Endothelial cell of umbilical vein (primary cell): ENCODE measurements around the gene C17orf100. TPM values are rescaled to one million over a fixed set of nuclear protein-coding genes. Genes with fewer than 3 reads are reported as not detected.

Experiments used
- BruUV-seq: library from RNA; stranded (reverse); fragments of 400-500 nt; replicated peaks from 2 replicates; lab custom pipeline; 2021; lab: Mats Ljungman, UMichigan
- CTCF ChIA-PET: fragments of 300-600, 350-600 bp; sonication (Branson Sonifier 250); formaldehyde crosslinking; loops from one replicate; lab custom pipeline; 2021; ENCODE audit warnings: antibody characterized with exemption, inconsistent platforms; lab: Charles Lee
- POLR2A ChIA-PET: fragments of 300-600, 350-600 bp; sonication (Branson Sonifier 250); formaldehyde crosslinking; loops from one replicate; lab custom pipeline; 2021; ENCODE audit warnings: antibody characterized with exemption, inconsistent platforms; lab: Charles Lee
- DNase-seq: peaks from one replicate; pipeline ENCODE4 v3.0.0-alpha.2; 2011; ENCODE audit warnings: low read depth, low spot score
- FAIRE-seq: peaks from 2 replicates; lab custom pipeline; 2011; peaks lifted over from hg19 to GRCh38; lab: Jason Lieb, UNC
- H2AFZ ChIP-seq: 2 replicates; pipeline ENCODE4 v1.6.0; 2012; ENCODE audit warnings: low read depth, low read length, control low read depth, inconsistent platforms
- H3K27ac ChIP-seq: 2 replicates; pipeline ENCODE4 v1.5.1; 2011; ENCODE audit warnings: low read depth, mild to moderate bottlenecking, control low read depth, low read length, moderate library complexity; ENCODE audit not compliant: insufficient read depth
- H3K27me3 ChIP-seq, 2 experiments: 2 replicates each; pipeline versions ENCODE4 v1.6.0 to v1.6.1; 2011; ENCODE audit warnings: low read length in 2 of 2, mixed read lengths in 1 of 2; ENCODE audit not compliant: control insufficient read depth in 2 of 2, insufficient read depth in 2 of 2
- H3K36me3 ChIP-seq, 2 experiments: 2 replicates in 1 of 2; 3 replicates in 1 of 2; pipeline ENCODE4 v1.5.1; 2011; ENCODE audit warnings: low read length in 2 of 2, mild to moderate bottlenecking in 1 of 2, moderate library complexity in 1 of 2; ENCODE audit not compliant: control insufficient read depth in 2 of 2, insufficient read depth in 2 of 2; ENCODE audit errors: extremely low read depth in 1 of 2
- H3K4me1 ChIP-seq: 3 replicates; pipeline ENCODE4 v1.5.1; 2011; ENCODE audit warnings: mild to moderate bottlenecking, low read length; ENCODE audit not compliant: control insufficient read depth, insufficient read depth; ENCODE audit errors: extremely low read depth
- H3K4me2 ChIP-seq: 2 replicates; pipeline ENCODE4 v1.6.1; 2011; ENCODE audit warnings: low read length, control low read depth, mixed read lengths; ENCODE audit not compliant: insufficient read depth
- H3K4me3 ChIP-seq, 3 experiments: fragments of 200-600 bp in 1 of 3; sonication (generic), shearing (Covaris generic) in 1 of 3; replicated peaks in 1 of 3; 2 replicates each; pipeline ENCODE4 v1.5.1; 2011 to 2016; ENCODE audit warnings: control low read depth in 3 of 3, low read length in 3 of 3, mild to moderate bottlenecking in 2 of 3, inconsistent platforms in 1 of 3, low read depth in 1 of 3, moderate library complexity in 1 of 3; ENCODE audit not compliant: insufficient read depth in 1 of 3
- H3K79me2 ChIP-seq: 2 replicates; pipeline ENCODE4 v1.6.0; 2012; ENCODE audit warnings: low read length, inconsistent platforms; ENCODE audit not compliant: control insufficient read depth, insufficient read depth
- H3K9ac ChIP-seq: replicated peaks from 2 replicates; pipeline ENCODE3; 2011; ENCODE audit warnings: low read length, control low read depth; ENCODE audit not compliant: insufficient read depth; ENCODE audit errors: extremely low read depth
- H3K9me1 ChIP-seq: replicated peaks from 3 replicates; pipeline ENCODE4 v1.6.0; 2011; ENCODE audit warnings: mild to moderate bottlenecking, low read length; ENCODE audit not compliant: control insufficient read depth, insufficient read depth; ENCODE audit errors: extremely low read depth
- H3K9me3 ChIP-seq: replicated peaks from 2 replicates; pipeline ENCODE4 v1.5.1; 2012; ENCODE audit warnings: low read length, inconsistent platforms; ENCODE audit not compliant: control insufficient read depth, insufficient read depth
- H4K20me1 ChIP-seq: replicated peaks from 2 replicates; pipeline ENCODE3; 2011; ENCODE audit warnings: mild to moderate bottlenecking, low read length; ENCODE audit not compliant: control insufficient read depth, insufficient read depth; ENCODE audit errors: extremely low read depth
- CTCF ChIP-seq, 2 donors: IDR thresholded peaks; 1 replicate in 1 of 2; 2 replicates in 1 of 2; pipeline ENCODE4 v1.5.1; 2011; ENCODE audit warnings: low read length in 2 of 2, mild to moderate bottlenecking in 2 of 2, moderate library complexity in 2 of 2, control low read depth in 1 of 2, inconsistent platforms in 1 of 2, low read depth in 1 of 2; ENCODE audit not compliant: insufficient read depth in 1 of 2; ENCODE audit errors: extremely low read depth in 1 of 2
- EZH2 ChIP-seq: IDR thresholded peaks from 2 replicates; pipeline ENCODE4 v1.6.1; 2012; ENCODE audit warnings: borderline replicate concordance, low read depth, mild to moderate bottlenecking, moderate library complexity, low read length, inconsistent platforms; ENCODE audit not compliant: severe bottlenecking
- FOS ChIP-seq: IDR thresholded peaks from 2 replicates; pipeline ENCODE4 v1.6.1; 2011; ENCODE audit warnings: mild to moderate bottlenecking, low read length, moderate library complexity, borderline replicate concordance; ENCODE audit not compliant: insufficient read depth
- GATA2 ChIP-seq: IDR thresholded peaks from 2 replicates; pipeline ENCODE4 v1.7.0; 2011; ENCODE audit warnings: low read depth, mild to moderate bottlenecking, moderate library complexity, mixed read lengths, low read length; ENCODE audit not compliant: insufficient read length, insufficient read depth
- JUN ChIP-seq: IDR thresholded peaks from 2 replicates; pipeline ENCODE4 v1.6.1; 2011; ENCODE audit warnings: borderline replicate concordance, low read depth; ENCODE audit not compliant: insufficient read length, insufficient read depth
- MYC ChIP-seq: IDR thresholded peaks from one replicate; pipeline ENCODE4 v1.6.1; 2011; ENCODE audit warnings: mild to moderate bottlenecking, low read depth, low read length
- POLR2A ChIP-seq: IDR thresholded peaks from 2 replicates; pipeline ENCODE4 v1.6.1; 2012; ENCODE audit warnings: low read depth, mild to moderate bottlenecking, control low read depth, low read length
- POLR2AphosphoS5 ChIP-seq: IDR thresholded peaks from 2 replicates; pipeline ENCODE4 v1.6.1; 2012; ENCODE audit warnings: low read depth, mild to moderate bottlenecking, control low read depth, low read length, moderate library complexity; ENCODE audit not compliant: insufficient read depth
- dilution Hi-C: fragments of 300-500 bp; cut with MboI; formaldehyde crosslinking; loops from one replicate; pipeline ENCODE4 v1.15.0; 2019; ENCODE audit warnings: low sequenced_read_pairs; ENCODE audit not compliant: extremely low pct_ligation_motif_present
- intact Hi-C: fragments of 100-400 bp; cut with micrococcal nuclease; formaldehyde crosslinking; loops from one replicate; pipeline ENCODE4 v1.10.0; 2022
- polyA plus RNA-seq, 4 experiments: library from polyadenylated mRNA; depleted of rRNA in 3 of 4; stranded (reverse) in 3 of 4; unstranded in 1 of 4; fragments of >200 nt; gene quantifications; 2 replicates each; pipeline versions ENCODE4 v1.2.1 to v1.2.3, GENCODE V29; 2011 to 2012; ENCODE audit warnings: missing spikeins in 1 of 4
- total RNA-seq: library from RNA; stranded (reverse); gene quantifications from 2 replicates; pipeline ENCODE4 v1.2.3, GENCODE V29; 2021
- TF ChIP-seq, protein P1 (sequence below): IDR thresholded peaks from 2 replicates; pipeline ENCODE4 v1.6.1; 2011; ENCODE audit not compliant: insufficient read depth, insufficient read length

Gene C17orf100
- total and polyA plus RNA-seq, 2 donors (not counting 3 experiments of a cell fraction or from before 2014, with no cell fraction given): 0.99 to 1.4 TPM

DNA sequence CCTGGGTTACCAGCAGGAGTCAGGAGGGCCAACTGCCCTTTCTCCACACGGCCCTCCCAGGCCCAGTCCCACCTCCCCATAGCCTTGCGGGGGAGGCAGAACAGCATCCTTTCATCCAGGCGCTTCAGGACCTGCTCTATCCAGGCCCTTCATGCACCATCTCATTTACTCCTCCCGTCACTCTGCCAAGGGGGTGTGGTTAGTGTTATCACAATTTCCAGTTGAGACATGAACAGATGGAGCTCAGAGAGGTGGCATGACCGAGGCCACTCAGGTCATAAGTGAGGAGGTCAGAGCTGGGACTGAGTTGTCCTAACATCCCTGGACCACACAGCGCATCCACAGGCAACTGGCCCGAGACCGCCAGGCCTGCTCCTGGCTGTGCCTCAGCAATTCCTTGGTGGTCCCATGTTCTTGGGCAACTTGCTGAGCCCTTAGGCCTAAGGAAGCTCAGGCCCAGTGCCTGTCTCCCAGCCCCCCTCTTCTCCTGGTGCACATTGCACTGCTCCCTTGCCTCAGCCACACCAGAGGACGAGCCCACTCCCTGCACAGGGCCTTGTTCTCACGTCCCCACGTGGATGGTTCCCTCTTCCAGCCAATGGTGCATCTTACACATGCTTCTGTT lies 23.8 kb downstream of the C17orf100 start:
- FAIRE-seq (no peak), DNase-seq (no peak)
- no peak overlapping the region for H3K4me2 ChIP-seq
- CTCF ChIA-PET: interaction anchor here (1.6 kb wide), 1 partner anchor 9 kb away, joined by 7 read pairs; no protein-coding TSS in a partner anchor
- H3K9me1 ChIP-seq: no peaks in the 10 kb centered on the region
- no peak overlapping the region for H3K9ac ChIP-seq
- no peaks in the 10 kb centered on the region for H4K20me1 ChIP-seq
- BruUV-seq: no TSS peak
- H3K27ac ChIP-seq: no peak overlapping the region
- intact Hi-C loops: no loop called here
- POLR2A ChIA-PET: no interaction called here
- H3K79me2 ChIP-seq: no peaks in the 10 kb centered on the region
- no peaks in the 10 kb centered on the region for H3K9me3 ChIP-seq
- TF ChIP-seq MYC: no peak
- TF ChIP-seq CTCF (IDR thresholded peaks at IDR 0.05; ENCODE audit: extremely low read depth in 1 of 2, insufficient read depth in 1 of 2, low read depth in 1 of 2, low read length in 2 of 2): no peak
- TF ChIP-seq GATA2: no peak
- no peak for TF ChIP-seq FOS
- TF ChIP-seq JUN: no peak
- no peak for TF ChIP-seq EZH2
- TF ChIP-seq, protein P1, sequence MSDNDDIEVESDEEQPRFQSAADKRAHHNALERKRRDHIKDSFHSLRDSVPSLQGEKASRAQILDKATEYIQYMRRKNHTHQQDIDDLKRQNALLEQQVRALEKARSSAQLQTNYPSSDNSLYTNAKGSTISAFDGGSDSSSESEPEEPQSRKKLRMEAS: no peak
- TF ChIP-seq POLR2A: no peak
- no peak for TF ChIP-seq POLR2AphosphoS5
- H3K4me1 ChIP-seq: no peaks in the 10 kb centered on the region
- H3K36me3 ChIP-seq: no peaks in the 10 kb centered on the region
- peaks cover 2 to 7% of the 10 kb centered on the region in 2 experiments for H3K27me3 ChIP-seq
- dilution Hi-C loops: no loop called here
- no peak overlapping the region for H3K4me3 ChIP-seq
- H2AFZ ChIP-seq: no peak overlapping the region
